ENCODE data around the gene RGS11. TPM values are rescaled to one million over a fixed set of nuclear protein-coding genes. Genes with fewer than 3 reads are reported as not detected.

The RGS11 gene
- 2.9 and 3.4 TPM in 2 replicates for total RNA-seq (2021)
- long read RNA-seq, partial matches to known transcripts = 1 of 11 reads
- long read RNA-seq, other reads (novel, unspliced or antisense) = 6 of 11 reads

DNA sequence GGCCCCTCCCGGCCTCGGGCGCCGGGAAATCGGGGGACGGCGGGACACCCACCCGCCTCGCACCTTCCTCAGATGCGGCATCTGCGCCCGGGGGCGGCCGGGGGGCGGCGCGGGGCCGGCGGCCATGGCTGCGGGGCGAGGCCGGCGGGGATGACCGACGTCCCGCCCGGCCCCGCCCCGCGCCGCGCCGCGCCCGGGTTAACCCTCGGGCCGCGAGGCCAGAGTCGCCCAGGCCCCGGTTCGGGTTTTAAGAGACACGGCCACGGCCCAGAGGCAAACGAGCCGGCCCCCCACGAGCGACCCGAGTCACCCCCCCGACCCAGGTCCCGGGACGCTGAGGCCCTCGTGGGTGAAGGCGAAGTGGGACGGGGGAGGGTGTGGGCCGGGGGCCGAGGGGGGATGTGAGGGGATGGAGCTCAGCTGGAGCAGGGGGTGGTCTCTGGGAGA, at the start of gene RGS11:
Gene RGS11 (minus strand): TSS at position 159 of the 447 bp plus-strand sequence. CDS start 33 bp downstream, at position 126.
- H3K4me1 ChIP-seq (ENCODE audit: insufficient read depth, low read length) = no peaks in the 10 kb centered on the region

More for the DNA sequence above, at the start of gene RGS11:
- H3K56ac ChIP-seq (ENCODE audit: insufficient read length, low read depth, low read length) = no peak within 1 kb of the TSS
- no CpG with 5 or more reads among the region's 56 CpGs for WGBS (ENCODE audit: extremely low coverage, insufficient read length, low lambda C conversion rate)
- no peak within 1 kb of the TSS for H2BK120ac ChIP-seq (ENCODE audit: low read depth, low read length, poor library complexity, severe bottlenecking)
- H3K36me3 Mint-ChIP-seq (ENCODE audit: insufficient read depth in 1 of 3, low read depth in 3 of 3) = no peaks in the 10 kb centered on the region
- no peak within 1 kb of the TSS for H3K9ac ChIP-seq (ENCODE audit: extremely low read depth, insufficient read length, low read length)
- no peak within 1 kb of the TSS for H3K14ac ChIP-seq (ENCODE audit: insufficient read depth, low read length)
- no peak within 1 kb of the TSS for H2BK15ac ChIP-seq (ENCODE audit: low read depth, low read length)
- peaks cover 49% of the 10 kb centered on the region for H3K27me3 Mint-ChIP-seq (ENCODE audit: low read depth)
- DNase-seq = no peak
- H3K79me2 ChIP-seq (ENCODE audit: insufficient read depth, low read length) = no peaks in the 10 kb centered on the region
- peaks cover 3% of the 10 kb centered on the region; the same call in 1 of the 2 replicates for H3K27me3 ChIP-seq (ENCODE audit: insufficient read depth, low read length)
- H3K9me3 ChIP-seq (ENCODE audit: control insufficient read depth, low read depth, low read length) = no peaks in the 10 kb centered on the region
- H3K4me2 ChIP-seq (ENCODE audit: insufficient read depth, insufficient read length, low read length) = peak within 1 kb of the TSS; percentile 23
- no peak within 1 kb of the TSS for H3K27ac Mint-ChIP-seq
- no peak within 1 kb of the TSS for H2AK5ac ChIP-seq (ENCODE audit: insufficient read length, low read length)
- no peak within 1 kb of the TSS for H2BK12ac ChIP-seq (ENCODE audit: insufficient read length, low read depth, low read length)
- H3T11ph ChIP-seq (ENCODE audit: low read length) = no peak within 1 kb of the TSS
- H3K79me1 ChIP-seq (ENCODE audit: insufficient read depth, low read depth, low read length, poor library complexity, severe bottlenecking) = no peaks in the 10 kb centered on the region
- H3K23ac ChIP-seq (ENCODE audit: insufficient read length, low read depth, low read length) = no peak within 1 kb of the TSS
- peak within 1 kb of the TSS; percentile 58 to 79 for H3K4me3 Mint-ChIP-seq
- H4K20me1 ChIP-seq (ENCODE audit: control insufficient read depth, insufficient read depth, insufficient read length) = no peaks in the 10 kb centered on the region
- H3K4ac ChIP-seq (ENCODE audit: low read depth, low read length) = no peak within 1 kb of the TSS
- no peak within 1 kb of the TSS for H4K8ac ChIP-seq (replicated peaks; ENCODE audit: insufficient read length, low read depth, low read length)
- no peak within 1 kb of the TSS for H3K27ac ChIP-seq (ENCODE audit: insufficient read length, low read depth, low read length)
- peaks cover 0 to 2% of the 10 kb centered on the region in 2 experiments; a peak in 1 of 4 replicates for H3K4me1 Mint-ChIP-seq
- no peak within 1 kb of the TSS for H4K91ac ChIP-seq (ENCODE audit: insufficient read length, low read depth, low read length)
- H2BK20ac ChIP-seq (ENCODE audit: low read depth, low read length, poor library complexity, severe bottlenecking) = no peak within 1 kb of the TSS
- TF ChIP-seq, protein P1, sequence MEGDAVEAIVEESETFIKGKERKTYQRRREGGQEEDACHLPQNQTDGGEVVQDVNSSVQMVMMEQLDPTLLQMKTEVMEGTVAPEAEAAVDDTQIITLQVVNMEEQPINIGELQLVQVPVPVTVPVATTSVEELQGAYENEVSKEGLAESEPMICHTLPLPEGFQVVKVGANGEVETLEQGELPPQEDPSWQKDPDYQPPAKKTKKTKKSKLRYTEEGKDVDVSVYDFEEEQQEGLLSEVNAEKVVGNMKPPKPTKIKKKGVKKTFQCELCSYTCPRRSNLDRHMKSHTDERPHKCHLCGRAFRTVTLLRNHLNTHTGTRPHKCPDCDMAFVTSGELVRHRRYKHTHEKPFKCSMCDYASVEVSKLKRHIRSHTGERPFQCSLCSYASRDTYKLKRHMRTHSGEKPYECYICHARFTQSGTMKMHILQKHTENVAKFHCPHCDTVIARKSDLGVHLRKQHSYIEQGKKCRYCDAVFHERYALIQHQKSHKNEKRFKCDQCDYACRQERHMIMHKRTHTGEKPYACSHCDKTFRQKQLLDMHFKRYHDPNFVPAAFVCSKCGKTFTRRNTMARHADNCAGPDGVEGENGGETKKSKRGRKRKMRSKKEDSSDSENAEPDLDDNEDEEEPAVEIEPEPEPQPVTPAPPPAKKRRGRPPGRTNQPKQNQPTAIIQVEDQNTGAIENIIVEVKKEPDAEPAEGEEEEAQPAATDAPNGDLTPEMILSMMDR (conservative IDR thresholded peaks at IDR 0.05) = no peak
- no peak within 1 kb of the TSS for H3K18ac ChIP-seq (ENCODE audit: insufficient read length, low read depth, low read length)
- no peak within 1 kb of the TSS for H2BK5ac ChIP-seq (ENCODE audit: insufficient read length, low read length)
- H3K23me2 ChIP-seq (ENCODE audit: insufficient read length, low read depth, low read length, poor library complexity, severe bottlenecking) = peaks cover 5% of the 10 kb centered on the region
- H4K5ac ChIP-seq (ENCODE audit: insufficient read length, low read depth, low read length) = no peak within 1 kb of the TSS
- H2AFZ ChIP-seq (ENCODE audit: low read length) = no peak within 1 kb of the TSS
- H3K9me3 Mint-ChIP-seq = no peaks in the 10 kb centered on the region; a peak in 1 of 5 replicates
